ENCODE data around the gene TPT1.

TPT1 gene

DNA sequence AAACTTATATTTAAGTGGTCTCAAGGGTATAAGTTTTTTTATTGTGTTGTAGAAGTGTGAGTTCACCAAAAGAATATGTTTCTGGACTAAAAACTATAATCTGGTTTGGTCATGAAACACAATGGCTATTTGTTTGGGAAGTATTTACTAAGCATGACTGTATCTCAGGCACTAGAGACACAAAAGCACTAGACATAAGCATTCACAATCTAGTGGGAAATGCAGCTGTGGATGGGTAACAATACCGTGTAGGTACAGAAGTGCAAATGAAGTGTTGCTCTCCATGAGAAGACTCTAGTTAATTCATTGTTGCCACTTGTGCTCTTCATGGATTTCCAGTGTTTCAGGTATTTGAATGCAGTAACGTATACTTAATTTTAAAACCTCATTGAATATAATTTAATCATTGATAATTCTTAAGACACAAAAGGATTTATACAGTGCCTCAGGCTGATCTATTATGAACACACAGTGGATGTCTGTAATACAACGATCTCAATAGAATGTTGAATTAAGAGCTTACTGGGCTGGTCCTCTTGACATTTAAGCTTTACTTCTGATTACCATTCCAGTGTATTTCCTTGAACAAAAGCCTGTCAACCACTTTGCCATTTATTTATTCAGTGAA is 50.9 kb downstream of the TPT1 start:
- no peak for ATAC-seq
- TF ChIP-seq ESRRG (CRISPR knock-in tag; IDR thresholded peaks at IDR 0.05) (no peak), ZFP3 (CRISPR knock-in tag; IDR thresholded peaks at IDR 0.05) (no peak), ZC3H10 (CRISPR knock-in tag; IDR thresholded peaks at IDR 0.05) (no peak)
- TF ChIP-seq, protein P1, sequence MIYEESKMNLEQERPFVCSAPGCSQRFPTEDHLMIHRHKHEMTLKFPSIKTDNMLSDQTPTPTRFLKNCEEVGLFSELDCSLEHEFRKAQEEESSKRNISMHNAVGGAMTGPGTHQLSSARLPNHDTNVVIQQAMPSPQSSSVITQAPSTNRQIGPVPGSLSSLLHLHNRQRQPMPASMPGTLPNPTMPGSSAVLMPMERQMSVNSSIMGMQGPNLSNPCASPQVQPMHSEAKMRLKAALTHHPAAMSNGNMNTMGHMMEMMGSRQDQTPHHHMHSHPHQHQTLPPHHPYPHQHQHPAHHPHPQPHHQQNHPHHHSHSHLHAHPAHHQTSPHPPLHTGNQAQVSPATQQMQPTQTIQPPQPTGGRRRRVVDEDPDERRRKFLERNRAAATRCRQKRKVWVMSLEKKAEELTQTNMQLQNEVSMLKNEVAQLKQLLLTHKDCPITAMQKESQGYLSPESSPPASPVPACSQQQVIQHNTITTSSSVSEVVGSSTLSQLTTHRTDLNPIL (CRISPR knock-in tag; IDR thresholded peaks at IDR 0.05; ENCODE audit: low read depth) = no peak
- TF ChIP-seq, protein P2, sequence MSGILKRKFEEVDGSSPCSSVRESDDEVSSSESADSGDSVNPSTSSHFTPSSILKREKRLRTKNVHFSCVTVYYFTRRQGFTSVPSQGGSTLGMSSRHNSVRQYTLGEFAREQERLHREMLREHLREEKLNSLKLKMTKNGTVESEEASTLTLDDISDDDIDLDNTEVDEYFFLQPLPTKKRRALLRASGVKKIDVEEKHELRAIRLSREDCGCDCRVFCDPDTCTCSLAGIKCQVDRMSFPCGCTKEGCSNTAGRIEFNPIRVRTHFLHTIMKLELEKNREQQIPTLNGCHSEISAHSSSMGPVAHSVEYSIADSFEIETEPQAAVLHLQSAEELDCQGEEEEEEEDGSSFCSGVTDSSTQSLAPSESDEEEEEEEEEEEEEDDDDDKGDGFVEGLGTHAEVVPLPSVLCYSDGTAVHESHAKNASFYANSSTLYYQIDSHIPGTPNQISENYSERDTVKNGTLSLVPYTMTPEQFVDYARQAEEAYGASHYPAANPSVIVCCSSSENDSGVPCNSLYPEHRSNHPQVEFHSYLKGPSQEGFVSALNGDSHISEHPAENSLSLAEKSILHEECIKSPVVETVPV (CRISPR knock-in tag; IDR thresholded peaks at IDR 0.05) = no peak

All from SK-N-SH treated with all-trans-retinoic acid at 6 μM for 48 hours (cell line).